Effector memory CD4-positive, alpha-beta T cell (primary cell): Measurements from ENCODE around the gene TTC39C.

Experiments
- DNase-seq, 3 donors: peaks; one replicate each; pipeline ENCODE4 v3.0.0-alpha.2; 2020
- H3K27ac ChIP-seq: 2 replicates; pipeline ENCODE4 v1.7.0; 2013; ENCODE audit warnings: mild to moderate bottlenecking, low read length, moderate library complexity; ENCODE audit not compliant: insufficient read depth, poor library complexity, severe bottlenecking
- H3K27me3 ChIP-seq: replicated peaks from 2 replicates; pipeline ENCODE4 v1.7.0; 2013; ENCODE audit warnings: mild to moderate bottlenecking, low read length; ENCODE audit not compliant: insufficient read depth, control insufficient read depth, poor library complexity, severe bottlenecking
- H3K36me3 ChIP-seq: 2 replicates; pipeline ENCODE4 v1.7.0; 2013; ENCODE audit warnings: mild to moderate bottlenecking, low read length, moderate library complexity; ENCODE audit not compliant: control insufficient read depth, insufficient read depth
- H3K4me1 ChIP-seq: 2 replicates; pipeline ENCODE4 v1.7.0; 2013; ENCODE audit warnings: low read length, mild to moderate bottlenecking; ENCODE audit not compliant: control insufficient read depth, insufficient read depth, poor library complexity, severe bottlenecking
- H3K4me3 ChIP-seq: 2 replicates; pipeline ENCODE4 v1.7.0; 2013; ENCODE audit warnings: low read length, low read depth, mild to moderate bottlenecking; ENCODE audit not compliant: insufficient read depth, poor library complexity, severe bottlenecking
- H3K9me3 ChIP-seq: 2 replicates; pipeline ENCODE4 v1.7.0; 2013; ENCODE audit warnings: mild to moderate bottlenecking, low read length, moderate library complexity; ENCODE audit not compliant: control insufficient read depth

TTC39C gene

GRCh38 chr18:24003903-24004640 lies 10.5 kb upstream of the TTC39C start:
- H3K4me1 ChIP-seq, result peaks cover 69% of the 10 kb centered on the region
- no peak for DNase-seq
- H3K4me3 ChIP-seq, result no peak overlapping the region
- peak overlapping the region; percentile 18 for H3K27ac ChIP-seq
- H3K9me3 ChIP-seq, result no peaks in the 10 kb centered on the region
- H3K36me3 ChIP-seq, result no peaks in the 10 kb centered on the region
- no peaks in the 10 kb centered on the region for H3K27me3 ChIP-seq

DNA sequence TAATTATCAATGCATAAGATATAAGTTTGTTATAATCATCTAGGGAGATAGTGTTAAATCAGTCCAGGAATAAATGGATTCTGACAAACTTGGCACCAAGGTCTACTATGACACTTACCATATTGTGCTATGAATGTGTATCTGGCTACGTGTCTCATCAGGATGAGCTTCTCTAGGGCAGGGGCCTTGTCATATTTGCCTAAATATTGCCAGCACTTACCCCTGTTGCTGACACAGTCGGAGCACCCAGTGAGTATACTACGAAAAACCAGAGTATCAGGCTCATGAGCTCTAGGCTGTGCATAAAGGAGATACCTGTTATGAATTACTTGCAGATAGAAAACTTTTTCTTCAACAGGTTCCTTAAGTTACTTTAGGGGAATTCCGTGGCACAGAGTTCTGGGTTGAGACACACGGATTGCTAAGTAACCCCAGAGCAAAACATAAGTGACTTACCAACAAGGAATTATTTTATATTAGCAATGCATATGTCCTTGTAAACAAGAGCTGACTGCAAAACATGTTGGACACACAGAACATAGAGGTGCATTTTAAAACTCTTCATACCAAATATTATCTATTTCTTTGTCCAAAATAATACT lies 7.7 kb upstream of the TTC39C start:
- H3K27me3 ChIP-seq, result no peaks in the 10 kb centered on the region
- no peak overlapping the region for H3K4me3 ChIP-seq
- peaks cover 78% of the 10 kb centered on the region for H3K4me1 ChIP-seq
- no peak for DNase-seq
- peak overlapping the region; percentile 89 for H3K27ac ChIP-seq
- H3K36me3 ChIP-seq, result no peaks in the 10 kb centered on the region
- H3K9me3 ChIP-seq, result no peaks in the 10 kb centered on the region

DNA sequence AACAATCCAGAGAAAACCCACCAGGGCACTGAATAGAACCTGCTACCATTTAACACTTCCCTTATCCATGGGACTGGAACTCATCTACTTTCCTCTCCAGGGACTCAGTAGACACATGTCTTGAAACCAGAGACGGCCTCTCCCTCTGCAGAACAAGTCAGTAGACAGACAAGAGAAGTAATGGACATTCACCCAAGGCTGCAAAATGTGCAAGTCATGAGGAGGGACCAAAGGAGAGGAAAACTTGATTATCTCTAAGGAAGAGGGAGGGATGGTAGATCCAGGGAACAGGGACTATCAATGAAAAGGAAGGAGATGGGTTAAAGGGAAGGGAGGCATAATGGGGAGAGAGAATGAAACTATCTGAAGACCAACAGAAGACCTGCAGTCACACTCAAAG lies 5.3 kb upstream of the TTC39C start:
- no peaks in the 10 kb centered on the region for H3K27me3 ChIP-seq
- H3K27ac ChIP-seq, result peak overlapping the region; percentile 89
- no peak for DNase-seq
- no peak overlapping the region for H3K4me3 ChIP-seq
- H3K36me3 ChIP-seq, result no peaks in the 10 kb centered on the region
- H3K4me1 ChIP-seq, result peaks cover 71% of the 10 kb centered on the region
- H3K9me3 ChIP-seq, result no peaks in the 10 kb centered on the region

- Histone ChIP-seq H3K27me3 (no peaks in the 10 kb centered on the region), H3K4me1 (peaks cover 66% of the 10 kb centered on the region), H3K4me3 (no peak overlapping the region), H3K9me3 (no peaks in the 10 kb centered on the region), H3K27ac (peak overlapping the region; percentile 89), H3K36me3 (no peaks in the 10 kb centered on the region)
- DNase-seq, result peak in 1 of 3 donors; percentile 18
These were observed 4.8 kb upstream of the TTC39C start for GRCh38 chr18:24009651-24010333.

DNA sequence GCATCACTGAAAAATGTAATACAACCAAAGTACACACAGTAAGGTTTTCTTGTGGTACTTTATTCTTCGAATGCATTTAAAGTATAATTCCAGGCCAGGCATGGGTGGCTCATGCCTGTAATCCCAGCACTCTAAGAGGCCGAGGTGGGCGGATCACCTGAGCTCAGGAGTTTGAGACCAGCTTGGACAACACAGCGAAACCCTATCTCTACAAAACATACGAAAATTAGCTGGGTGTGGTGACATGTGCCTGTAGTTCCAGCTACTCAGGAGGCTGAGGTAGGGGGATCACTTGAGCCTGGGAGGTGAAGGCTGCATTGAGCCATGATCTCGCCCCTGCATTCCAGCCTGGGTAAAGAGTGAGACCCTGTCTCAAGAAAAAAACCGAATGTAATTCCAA lies 3.9 kb upstream of the TTC39C start:
- Histone ChIP-seq H3K27me3 (no peaks in the 10 kb centered on the region), H3K27ac (peak overlapping the region; percentile 89), H3K4me3 (no peak overlapping the region), H3K4me1 (peaks cover 61% of the 10 kb centered on the region), H3K36me3 (no peaks in the 10 kb centered on the region), H3K9me3 (no peaks in the 10 kb centered on the region)
- DNase-seq, result no peak

DNA sequence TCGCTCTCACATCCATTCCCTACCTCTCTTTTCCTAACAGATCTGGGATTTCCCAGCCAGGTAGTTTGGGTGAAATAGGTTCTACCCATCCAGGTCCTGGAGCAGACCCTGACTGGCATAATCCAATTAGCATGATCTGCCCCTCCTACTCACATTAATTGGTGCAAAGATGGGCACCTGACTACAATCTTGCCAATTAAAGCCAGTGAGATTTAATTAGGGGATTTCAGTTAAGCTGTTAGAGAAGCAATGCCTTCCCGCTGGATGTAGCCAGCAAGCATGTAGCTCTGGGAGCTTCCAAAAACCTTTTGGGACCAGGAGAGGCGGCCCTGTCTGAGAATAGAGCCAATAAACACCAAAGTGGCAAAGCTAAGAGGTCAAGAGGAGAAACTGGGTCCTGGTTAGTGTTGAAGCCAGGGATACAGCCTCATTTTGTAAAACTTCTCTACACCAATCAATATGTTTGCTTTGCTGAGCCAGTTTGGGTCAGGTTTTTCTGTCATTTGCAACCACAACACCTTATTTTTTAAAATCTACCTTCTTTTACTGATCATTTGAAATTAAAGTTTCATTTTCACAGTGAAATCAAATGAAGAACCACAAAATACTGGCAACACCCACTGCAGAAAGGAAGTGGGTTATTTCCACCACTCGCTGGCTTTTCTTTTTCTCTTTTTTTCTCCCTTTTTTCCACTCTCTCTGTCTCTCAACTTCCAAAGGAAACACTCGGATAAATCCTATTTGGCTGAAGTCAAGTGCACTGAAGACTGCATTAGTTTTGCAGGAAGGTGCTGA lies 3.2 kb upstream of the TTC39C start:
- Histone ChIP-seq H3K9me3 (no peaks in the 10 kb centered on the region), H3K4me3 (peak overlapping the region; percentile 27), H3K27me3 (no peaks in the 10 kb centered on the region), H3K36me3 (no peaks in the 10 kb centered on the region), H3K27ac (peak overlapping the region; percentile 89), H3K4me1 (peaks cover 61% of the 10 kb centered on the region)
- no peak for DNase-seq

GRCh38 chr18:24013051-24013450 lies 1.5 kb upstream of the TTC39C start:
- Histone ChIP-seq H3K9me3 (no peaks in the 10 kb centered on the region), H3K4me1 (peaks cover 62% of the 10 kb centered on the region), H3K36me3 (no peaks in the 10 kb centered on the region), H3K27ac (peak overlapping the region; percentile 89), H3K27me3 (no peaks in the 10 kb centered on the region), H3K4me3 (no peak overlapping the region)
- DNase-seq, result no peak

DNA sequence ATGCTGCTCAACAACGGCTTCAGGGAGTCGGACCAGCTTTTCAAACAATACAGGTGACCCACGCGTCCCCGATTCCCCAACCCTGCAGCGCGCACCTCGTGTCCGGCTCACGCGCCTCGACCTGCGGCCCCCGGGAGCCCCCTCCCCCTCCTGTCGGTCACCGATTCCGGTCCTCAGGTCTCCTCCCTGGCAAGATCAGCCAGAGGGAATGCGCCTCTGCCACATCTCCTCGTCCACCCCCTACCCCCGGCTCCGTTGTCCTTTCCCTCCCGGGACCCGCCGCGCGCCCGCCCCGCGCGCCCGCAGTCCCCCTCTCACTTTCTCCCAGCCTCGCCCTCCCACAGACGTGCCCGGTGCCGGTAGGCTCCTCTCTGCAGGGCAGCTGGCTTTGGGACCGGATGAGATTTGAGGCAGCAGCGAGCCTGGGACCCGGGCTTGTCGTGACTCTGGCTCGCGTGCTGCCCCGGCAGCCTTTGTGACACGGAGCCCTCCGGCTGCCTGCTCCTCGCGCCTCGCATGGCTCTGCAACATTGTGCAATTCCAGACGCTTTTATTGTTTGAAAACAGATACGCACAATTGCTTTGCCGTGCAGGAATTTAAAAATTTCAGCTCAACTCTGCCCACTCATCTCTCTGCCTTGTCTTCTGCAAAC lies 558 bp downstream of the TTC39C start:
- H3K27ac ChIP-seq, result peak overlapping the region; percentile 89
- no peaks in the 10 kb centered on the region for H3K36me3 ChIP-seq
- H3K9me3 ChIP-seq, result no peaks in the 10 kb centered on the region
- peaks cover 62% of the 10 kb centered on the region for H3K4me1 ChIP-seq
- H3K4me3 ChIP-seq, result peak overlapping the region; percentile 75
- no peaks in the 10 kb centered on the region for H3K27me3 ChIP-seq
- DNase-seq, result peak; percentile 25 to 33 (median 25)
